HEK293T (cell line): Measurements from ENCODE around the gene SETBP1.

Source experiments
- BHLHE40 ChIP-seq: fragments of 450-650 bp; IDR thresholded peaks from 2 replicates; pipeline ENCODE4 v1.6.1; 2016; ENCODE audit warnings: mild to moderate bottlenecking, moderate library complexity, borderline replicate concordance
- FOXA1 ChIP-seq: fragments of 450-650 bp; IDR thresholded peaks from 2 replicates; pipeline ENCODE4 v1.6.1; 2016; ENCODE audit warnings: mild to moderate bottlenecking
- FOXK2 ChIP-seq: fragments of 450-650 bp; IDR thresholded peaks from 2 replicates; pipeline ENCODE4 v1.6.1; 2016; ENCODE audit warnings: mild to moderate bottlenecking
- FOXM1 ChIP-seq: fragments of 450-650 bp; IDR thresholded peaks from 2 replicates; pipeline ENCODE4 v1.6.1; 2017; ENCODE audit warnings: mild to moderate bottlenecking, borderline replicate concordance
- HDGF ChIP-seq: fragments of 450-650 bp; IDR thresholded peaks from 2 replicates; pipeline ENCODE4 v1.6.1; 2017; ENCODE audit warnings: antibody characterized with exemption, borderline replicate concordance
- SP1 ChIP-seq: fragments of 450-650 bp; IDR thresholded peaks from 2 replicates; pipeline ENCODE4 v1.6.1; 2017
- SUZ12 ChIP-seq: fragments of 450-650 bp; IDR thresholded peaks from 2 replicates; pipeline ENCODE4 v1.6.1; 2016; ENCODE audit warnings: mild to moderate bottlenecking
- TARDBP ChIP-seq: fragments of 450-650 bp; IDR thresholded peaks from 2 replicates; pipeline ENCODE4 v1.6.1; 2016
- ZNF384 ChIP-seq: fragments of 450-650 bp; IDR thresholded peaks from 2 replicates; pipeline ENCODE4 v1.6.1; 2016
- TF ChIP-seq, protein P1 (sequence below): fragments of 450-650 bp; IDR thresholded peaks from 2 replicates; pipeline ENCODE4 v1.6.1; 2016

DNA sequence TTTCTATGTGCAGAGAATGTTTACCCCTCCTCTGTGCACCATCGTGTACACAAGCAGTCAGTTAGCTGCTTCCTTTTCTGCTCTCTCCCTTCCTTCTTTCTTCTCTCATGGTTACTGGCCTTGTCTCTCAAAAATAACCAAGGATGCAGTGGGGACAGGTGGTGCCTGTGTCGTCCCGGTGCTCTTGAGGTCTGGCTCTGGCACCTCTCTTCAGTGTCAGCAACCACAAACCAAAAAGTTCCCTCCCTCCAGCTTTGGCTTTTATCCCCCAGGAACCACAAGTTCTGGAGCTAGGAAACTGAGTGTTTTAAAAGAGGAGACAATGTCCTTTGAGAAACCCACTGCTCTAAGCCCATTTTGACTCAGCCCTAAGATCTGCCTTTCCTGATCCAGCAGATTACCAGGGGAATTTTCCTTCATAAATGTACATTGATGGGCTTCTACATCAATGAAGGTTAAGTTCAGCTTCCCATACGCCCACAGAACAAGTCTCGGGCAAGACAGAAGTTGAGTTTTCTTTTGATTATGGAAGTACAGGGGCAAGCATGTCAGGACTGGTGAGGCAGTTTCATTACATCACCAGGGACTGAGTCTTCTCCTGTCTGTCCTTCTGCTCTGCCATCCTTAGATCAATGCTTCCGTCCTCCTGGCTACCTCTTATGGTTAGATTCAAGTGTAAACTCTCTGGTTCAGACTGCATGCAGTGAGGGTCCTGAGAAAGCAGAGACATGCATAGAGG is 232.2 kb downstream of the SETBP1 start:
- TF ChIP-seq FOXA1: no peak
- no peak for TF ChIP-seq BHLHE40
- TF ChIP-seq FOXM1: no peak
- TF ChIP-seq SP1: no peak
- TF ChIP-seq HDGF: no peak
- TF ChIP-seq FOXK2: no peak
- TF ChIP-seq TARDBP: no peak
- TF ChIP-seq, protein P1, sequence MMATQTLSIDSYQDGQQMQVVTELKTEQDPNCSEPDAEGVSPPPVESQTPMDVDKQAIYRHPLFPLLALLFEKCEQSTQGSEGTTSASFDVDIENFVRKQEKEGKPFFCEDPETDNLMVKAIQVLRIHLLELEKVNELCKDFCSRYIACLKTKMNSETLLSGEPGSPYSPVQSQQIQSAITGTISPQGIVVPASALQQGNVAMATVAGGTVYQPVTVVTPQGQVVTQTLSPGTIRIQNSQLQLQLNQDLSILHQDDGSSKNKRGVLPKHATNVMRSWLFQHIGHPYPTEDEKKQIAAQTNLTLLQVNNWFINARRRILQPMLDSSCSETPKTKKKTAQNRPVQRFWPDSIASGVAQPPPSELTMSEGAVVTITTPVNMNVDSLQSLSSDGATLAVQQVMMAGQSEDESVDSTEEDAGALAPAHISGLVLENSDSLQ: no peak
- no peak for TF ChIP-seq ZNF384
- no peak for TF ChIP-seq SUZ12
